GM18909 (cell line): ENCODE results near the gene TBCE.

ENCODE experiments used
- ATAC-seq: cut with Tn5 transposase; IDR thresholded peaks from one replicate; pipeline ENCODE4 v1.9.1; 2021; ENCODE audit warnings: mild to moderate bottlenecking; ENCODE audit not compliant: unreplicated experiment, poor library complexity

TBCE gene

GRCh38 chr1:235407419-235407818 is 40.2 kb downstream of the TBCE start:
- ATAC-seq = no peak

- no peak for ATAC-seq
These were observed 41.3 kb downstream of the TBCE start for GRCh38 chr1:235408503-235408960.

DNA sequence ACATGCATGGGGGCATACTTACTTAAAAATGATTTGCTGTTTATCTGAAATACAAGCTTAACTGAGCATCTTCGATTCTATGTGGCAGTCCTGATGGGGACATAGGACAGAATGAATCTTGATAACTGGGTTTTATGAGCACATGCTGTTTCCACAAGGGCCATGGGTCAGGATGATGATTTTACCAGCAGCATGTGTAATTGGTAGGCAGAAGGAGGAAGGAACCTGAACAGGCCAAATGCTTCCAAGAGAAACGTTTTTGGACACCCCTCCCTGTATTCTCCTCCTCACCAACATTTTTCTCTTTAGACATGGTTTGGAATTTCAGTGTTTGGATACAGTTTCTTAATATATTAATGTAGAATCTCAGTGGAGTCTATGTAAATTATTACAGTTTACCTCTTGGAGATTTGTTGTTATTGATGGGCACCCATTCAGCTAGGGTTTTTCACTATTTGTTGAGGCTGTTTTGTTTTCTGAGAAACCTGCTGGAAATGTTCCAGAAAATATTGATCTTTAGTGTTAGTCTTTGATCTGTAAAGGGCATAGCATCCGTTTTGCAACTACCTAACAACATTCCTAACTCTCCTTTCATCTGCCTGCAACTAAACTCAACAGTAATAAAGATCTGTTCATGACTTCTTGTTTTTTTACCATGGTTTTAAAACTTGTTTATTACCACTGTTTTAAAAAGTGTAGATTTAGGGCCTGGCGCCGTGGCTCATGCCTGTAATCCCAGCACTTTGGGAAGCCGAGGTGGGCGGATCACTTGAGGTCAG is 42.0 kb downstream of the TBCE start:
- no peak for ATAC-seq

GRCh38 chr1:235410467-235410866 is 43.2 kb downstream of the TBCE start:
- no peak for ATAC-seq

DNA sequence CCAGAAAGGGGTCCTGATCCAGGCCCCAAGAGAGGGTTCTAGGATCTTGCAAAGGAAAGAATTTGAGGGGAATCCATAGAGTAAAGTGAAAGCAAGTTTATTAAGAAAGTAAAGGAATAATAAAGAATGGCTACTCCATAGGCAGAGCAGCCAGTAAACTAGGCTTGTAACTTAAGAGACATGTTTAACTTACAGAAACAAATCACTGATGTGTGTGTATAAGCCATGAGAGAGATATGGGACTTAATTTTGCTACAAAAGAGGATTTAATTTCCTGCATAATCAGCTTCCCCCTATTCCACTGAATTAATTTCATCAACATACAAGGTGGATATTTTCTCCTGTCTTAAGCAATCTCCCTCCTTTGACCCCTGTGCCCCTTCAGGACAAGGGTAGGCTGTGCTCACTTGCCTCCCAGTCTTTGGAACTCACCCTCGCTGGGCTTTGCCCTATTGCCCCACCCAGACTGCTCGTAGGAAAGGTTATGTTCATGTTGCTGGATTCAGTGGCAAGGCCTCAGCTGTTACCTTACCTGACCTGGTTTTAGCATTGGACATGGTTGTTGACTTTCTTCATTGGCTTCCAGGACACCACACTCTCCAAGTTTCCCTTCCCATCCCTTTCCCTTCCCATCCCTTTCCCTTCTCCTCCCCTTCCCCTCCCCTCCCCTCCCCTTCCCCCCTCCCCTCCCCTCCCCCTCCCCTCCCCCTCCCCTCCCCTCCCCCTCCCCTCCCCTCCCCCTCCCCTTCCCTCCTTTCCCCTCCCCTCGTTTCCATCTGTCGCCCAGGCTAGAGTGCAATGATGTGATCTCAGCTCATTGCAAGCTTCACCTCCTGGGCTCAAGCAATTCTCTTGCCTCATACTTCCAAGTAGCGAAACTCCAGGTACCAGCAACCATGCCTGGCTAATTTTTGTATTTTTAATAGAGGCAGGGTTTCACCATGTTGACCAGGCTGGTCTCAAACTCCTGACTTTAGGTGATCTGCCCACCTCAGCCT is 44.6 kb downstream of the TBCE start:
- ATAC-seq = no peak

DNA sequence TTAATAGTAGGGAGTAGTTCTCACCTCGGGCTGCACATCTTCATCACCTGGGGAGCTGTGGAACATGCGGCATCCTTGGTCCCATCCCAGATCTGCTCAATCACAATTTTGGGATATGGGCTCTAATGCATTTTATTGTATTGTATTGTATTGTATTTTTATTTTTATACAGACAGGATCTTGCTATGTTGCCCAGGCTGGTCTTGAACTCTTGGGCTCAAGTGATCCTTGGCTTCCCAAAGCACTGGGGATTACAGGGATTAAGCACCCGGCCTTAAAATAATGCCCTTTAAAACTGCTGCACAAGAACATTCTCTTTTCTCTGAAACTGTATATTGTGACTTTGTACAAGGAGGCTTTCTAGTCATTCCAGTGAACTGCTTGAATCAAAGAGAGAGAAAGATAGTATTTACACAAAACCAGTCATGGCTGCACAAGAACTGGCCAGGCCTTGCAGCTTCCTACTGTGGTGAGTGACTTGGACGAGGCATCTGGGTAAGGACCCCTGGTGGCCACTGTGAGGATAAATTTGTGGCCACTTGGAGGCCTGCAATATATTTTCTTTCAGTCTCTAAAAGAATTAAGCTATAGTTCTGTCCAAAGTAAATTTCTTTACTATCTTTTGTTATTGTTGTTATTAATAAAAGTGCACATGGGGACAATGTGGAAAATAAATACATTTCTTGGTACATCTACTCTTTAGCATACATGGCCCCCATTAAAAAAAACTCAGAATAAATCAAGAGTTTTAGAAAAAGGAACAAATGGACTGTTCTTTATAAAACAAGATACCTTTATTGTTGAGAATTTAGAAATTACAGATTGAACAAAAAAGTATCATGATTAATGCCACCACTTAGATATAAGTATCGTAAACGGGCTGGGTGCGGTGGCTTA is 48.0 kb downstream of the TBCE start:
- peak; percentile 68 for ATAC-seq

GRCh38 chr1:235416662-235417049 is 49.4 kb downstream of the TBCE start:
- no peak for ATAC-seq

DNA sequence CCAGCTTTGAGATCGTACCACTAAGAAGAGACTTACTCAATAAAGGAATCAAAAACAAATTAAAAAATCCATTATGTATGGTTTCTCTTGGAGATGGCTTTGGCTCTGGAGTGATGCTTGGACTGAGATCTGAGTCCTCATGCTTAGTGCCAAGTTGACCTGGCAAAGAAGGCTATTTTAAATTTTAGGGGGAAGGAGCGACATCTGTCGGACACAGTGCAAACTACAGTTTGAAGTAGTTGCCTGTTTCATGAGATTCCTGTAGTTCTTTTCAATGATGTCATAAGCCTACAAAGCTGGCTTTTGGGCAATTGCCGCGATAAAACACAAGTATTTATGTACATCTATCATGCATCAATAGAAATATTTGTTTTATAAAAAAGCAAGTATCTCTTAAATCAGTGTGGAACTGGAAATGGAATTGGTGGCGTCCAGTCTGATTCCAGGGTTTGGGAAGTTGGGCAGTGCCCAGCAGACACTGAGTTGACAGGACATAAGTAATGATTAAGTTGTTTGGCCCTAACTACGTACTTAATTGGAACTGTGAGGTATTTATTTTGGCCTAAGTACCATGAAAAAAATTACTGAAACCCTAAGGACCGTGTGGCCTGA is 50.0 kb downstream of the TBCE start:
- no peak for ATAC-seq

DNA sequence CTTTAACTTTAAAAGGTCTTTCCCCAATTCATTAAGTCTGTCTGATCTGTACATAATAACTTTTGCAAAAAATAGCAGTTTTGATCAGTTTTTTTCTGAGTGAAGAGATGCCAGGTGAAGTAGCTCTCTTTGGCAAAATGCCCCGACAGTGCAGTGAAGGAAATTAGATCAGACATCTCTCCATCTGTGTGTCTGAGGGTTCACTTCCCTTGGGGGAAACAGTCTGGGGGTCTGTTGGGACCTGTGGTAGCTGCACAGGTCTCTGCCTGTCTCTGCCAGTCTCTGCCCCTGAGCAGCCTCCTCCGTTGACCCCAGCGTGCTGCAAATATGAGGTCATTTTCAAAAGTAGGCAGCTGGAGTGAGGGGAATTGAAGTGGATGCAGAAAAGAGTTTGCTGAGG is 54.5 kb downstream of the TBCE start:
- no peak for ATAC-seq

GRCh38 chr1:235423214-235423652 is 56.0 kb downstream of the TBCE start:
- peak; percentile 68 for ATAC-seq

GRCh38 chr1:235424092-235424491 is 56.9 kb downstream of the TBCE start:
- no peak for ATAC-seq

- no peak for ATAC-seq
These were observed 58.1 kb downstream of the TBCE start for GRCh38 chr1:235425357-235425756.

GRCh38 chr1:235426143-235426542 is 58.9 kb downstream of the TBCE start:
- no peak for ATAC-seq

DNA sequence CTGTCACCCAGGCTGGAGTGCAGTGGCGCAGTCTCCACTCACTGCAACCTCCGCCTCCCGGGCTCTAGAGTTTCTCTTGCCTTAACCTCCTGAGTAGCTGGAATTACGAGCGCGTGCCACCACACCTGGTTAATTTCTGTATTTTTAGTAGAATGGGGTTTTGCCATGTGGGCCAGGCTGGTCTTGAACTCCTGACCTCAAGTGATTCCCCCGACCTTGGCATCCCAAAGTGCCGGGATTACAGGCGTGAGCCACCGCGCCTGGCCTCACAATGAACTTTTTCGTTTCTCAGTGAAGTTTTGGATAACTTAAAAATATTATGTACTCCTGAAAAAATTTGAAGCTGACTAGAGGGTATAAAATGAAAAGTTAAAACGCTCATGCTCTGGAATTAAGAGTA is 59.5 kb downstream of the TBCE start:
- no peak for ATAC-seq

- ATAC-seq = no peak
These were observed 60.2 kb downstream of the TBCE start for GRCh38 chr1:235427447-235427846.

DNA sequence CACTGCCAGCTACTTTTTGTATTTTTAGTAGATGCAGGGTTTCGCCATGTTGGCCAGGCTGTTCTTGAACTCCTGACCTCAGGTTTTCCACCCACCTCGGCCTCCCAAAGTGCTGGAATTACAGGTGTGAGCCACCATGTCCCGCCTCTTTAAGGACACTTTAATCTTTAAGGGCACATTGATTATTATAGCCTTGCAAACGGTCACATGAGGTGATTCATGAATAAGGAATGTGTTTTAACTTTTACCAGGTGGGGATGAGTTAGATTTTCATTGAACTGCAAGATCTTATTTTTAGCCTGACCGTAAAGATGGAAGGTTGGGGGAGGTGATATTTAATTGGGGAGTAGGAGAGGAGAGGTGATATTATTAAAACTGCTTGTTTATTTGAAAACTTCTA is 61.9 kb downstream of the TBCE start:
- ATAC-seq = no peak

DNA sequence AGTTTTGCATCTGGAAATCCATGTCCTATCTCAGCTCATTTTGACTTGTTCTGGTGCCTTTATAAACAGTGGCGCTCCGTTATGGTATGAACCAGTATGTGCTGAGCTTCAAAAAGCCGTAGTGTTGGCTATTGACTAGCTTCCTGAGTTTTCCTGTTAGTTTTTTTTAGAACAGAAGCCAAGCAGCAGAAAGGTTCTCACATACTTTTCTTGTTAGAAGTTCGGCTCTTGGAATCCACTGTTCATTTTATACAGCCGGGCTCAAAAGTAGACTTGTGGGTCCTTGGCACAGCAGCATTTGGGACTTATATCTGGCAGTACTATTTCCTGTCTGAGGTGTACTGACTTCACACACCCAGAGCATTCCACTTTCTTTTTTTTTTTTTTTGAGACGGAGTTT is 63.8 kb downstream of the TBCE start:
- no peak for ATAC-seq

DNA sequence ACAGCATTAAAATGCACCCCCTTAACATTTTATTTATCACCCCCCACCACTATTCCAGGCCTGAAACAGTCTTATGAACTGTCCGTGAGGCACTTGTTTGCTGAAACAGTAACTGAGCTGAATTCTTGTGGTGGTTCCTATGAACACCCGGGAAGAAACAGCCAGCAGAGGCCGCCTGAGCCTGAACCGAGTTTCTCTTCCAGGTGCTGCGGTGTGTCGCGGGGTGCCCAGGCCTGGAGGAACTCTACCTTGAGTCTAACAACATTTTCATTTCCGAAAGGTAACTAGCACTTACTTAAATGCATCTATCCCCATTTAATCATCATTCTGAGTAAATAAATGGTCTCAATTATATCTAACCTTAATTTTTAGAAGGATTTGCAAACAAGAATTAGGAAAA is 66.8 kb downstream of the TBCE start:
- ATAC-seq = no peak

DNA sequence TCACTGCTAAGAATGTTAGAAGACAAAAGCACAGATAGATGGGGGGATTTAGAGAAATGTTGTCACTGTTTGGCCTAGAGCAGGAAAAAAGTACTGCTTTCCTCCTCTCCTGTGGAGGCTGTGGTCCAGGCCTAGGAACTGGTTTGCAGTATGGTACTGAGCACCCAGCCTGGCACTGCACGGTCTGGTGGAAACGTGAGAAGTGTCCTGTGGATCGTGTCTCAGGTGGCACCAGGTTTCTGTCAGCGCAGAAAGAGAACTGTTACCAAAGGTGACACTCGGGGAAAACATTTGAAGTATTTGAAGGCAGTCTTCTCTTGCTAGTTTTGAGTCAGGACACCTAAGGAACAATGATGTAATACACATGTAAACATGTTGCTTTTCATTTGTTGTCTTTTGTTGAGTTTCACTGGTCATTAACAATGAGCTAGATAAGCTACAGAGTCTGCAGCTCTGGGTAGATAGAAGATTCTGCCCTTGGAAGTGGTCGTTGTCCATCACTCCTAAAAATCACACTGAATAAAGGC is 74.0 kb downstream of the TBCE start:
- ATAC-seq = no peak
